ENCODE data around the gene CAV2. TPM values are rescaled to one million over a fixed set of nuclear protein-coding genes. Genes with fewer than 3 reads are reported as not detected.

Gene CAV2
- total and polyA plus RNA-seq, 2 of the 13 experiments (the other 11 are each of a cell fraction or from before 2014, with no cell fraction given), result 0.09 to 0.18 TPM

DNA sequence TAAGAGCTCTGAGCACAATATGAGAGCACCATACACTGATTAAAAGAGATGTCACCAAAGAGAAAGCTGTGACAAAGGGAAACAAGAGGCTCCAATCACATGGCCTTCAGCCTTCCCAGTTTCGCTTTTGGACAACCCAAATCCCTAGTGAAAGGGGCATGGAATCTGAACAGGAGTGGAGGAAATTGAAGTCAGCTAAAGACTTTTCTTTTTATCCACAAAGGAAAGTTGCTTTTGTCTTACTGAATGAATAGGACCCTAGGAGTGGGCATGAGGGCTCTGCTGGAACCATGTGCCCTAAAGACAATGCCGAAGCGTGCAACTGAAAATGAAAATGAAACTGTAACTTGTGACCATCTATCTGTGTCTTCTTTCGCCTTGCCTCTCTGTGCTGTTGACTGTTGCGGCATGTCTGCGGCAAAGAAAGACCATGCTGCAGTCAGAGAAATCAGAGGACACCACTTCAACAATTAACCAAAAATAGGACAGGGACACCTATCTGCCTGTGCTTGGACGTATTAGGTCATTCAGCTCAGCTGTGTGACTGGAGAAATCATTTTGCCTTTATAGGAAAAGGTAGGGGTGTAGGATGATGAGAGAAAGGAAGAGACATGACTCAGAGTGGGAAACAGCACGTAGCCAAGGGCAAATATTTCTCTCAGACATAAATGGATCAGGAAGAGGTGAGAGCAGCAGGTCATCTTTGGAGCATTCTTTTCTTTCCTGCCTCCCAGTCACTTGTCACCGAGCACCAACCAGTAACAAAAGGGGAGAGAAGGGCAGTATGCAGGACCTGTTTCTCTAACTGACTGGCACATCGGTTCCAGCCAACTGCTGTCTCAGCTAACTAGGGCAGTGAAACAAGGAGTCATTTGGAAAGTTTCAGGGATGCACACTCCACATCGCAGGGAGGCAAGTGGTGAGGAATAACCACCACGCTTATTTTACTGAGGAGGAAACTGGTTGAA, 12.3 kb downstream of the CAV2 start (continued):
- TF ChIP-seq MXI1 (IDR thresholded peaks at IDR 0.05; ENCODE audit: borderline replicate concordance, low read depth, low read length) (peak; percentile 39; the same call in 1 of the 3 replicates), CENPX (CRISPR knock-in tag; IDR thresholded peaks at IDR 0.05) (no peak), KAT2B (IDR thresholded peaks at IDR 0.05; ENCODE audit: borderline replicate concordance, low read depth, low read length) (no peak), ZNF180 (CRISPR knock-in tag; IDR thresholded peaks at IDR 0.05; ENCODE audit: borderline replicate concordance, low read depth) (no peak), ZNF451 (CRISPR knock-in tag; IDR thresholded peaks at IDR 0.05) (no peak), PRPF4 (IDR thresholded peaks at IDR 0.05; ENCODE audit: low read depth, low read length, poor library complexity, severe bottlenecking) (no peak), ZNF549 (CRISPR knock-in tag; IDR thresholded peaks at IDR 0.05) (no peak), ELF1 (CRISPR knock-in tag; IDR thresholded peaks at IDR 0.05) (no peak), ZNF292 (CRISPR knock-in tag; IDR thresholded peaks at IDR 0.05; ENCODE audit: borderline replicate concordance, low read depth) (0 out of 2 replicates have a peak, but pooled peaks have one; percentile 15), ZNF383 (CRISPR knock-in tag; IDR thresholded peaks at IDR 0.05; ENCODE audit: borderline replicate concordance) (no peak), SP2 (CRISPR knock-in tag; IDR thresholded peaks at IDR 0.05) (no peak), RCOR2 (CRISPR knock-in tag; IDR thresholded peaks at IDR 0.05) (no peak), AGO2 (optimal IDR thresholded peaks at IDR 0.05; ENCODE audit: low read depth, low read length) (no peak), MED8 (CRISPR knock-in tag; IDR thresholded peaks at IDR 0.05; ENCODE audit: insufficient replicate concordance) (no peak), ZNF530 (CRISPR knock-in tag; IDR thresholded peaks at IDR 0.05; ENCODE audit: low read depth) (no peak), GABPB1 (CRISPR knock-in tag; IDR thresholded peaks at IDR 0.05) (no peak)
- TF ChIP-seq, protein P1, sequence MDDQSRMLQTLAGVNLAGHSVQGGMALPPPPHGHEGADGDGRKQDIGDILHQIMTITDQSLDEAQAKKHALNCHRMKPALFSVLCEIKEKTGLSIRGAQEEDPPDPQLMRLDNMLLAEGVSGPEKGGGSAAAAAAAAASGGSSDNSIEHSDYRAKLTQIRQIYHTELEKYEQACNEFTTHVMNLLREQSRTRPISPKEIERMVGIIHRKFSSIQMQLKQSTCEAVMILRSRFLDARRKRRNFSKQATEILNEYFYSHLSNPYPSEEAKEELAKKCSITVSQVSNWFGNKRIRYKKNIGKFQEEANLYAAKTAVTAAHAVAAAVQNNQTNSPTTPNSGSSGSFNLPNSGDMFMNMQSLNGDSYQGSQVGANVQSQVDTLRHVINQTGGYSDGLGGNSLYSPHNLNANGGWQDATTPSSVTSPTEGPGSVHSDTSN (CRISPR knock-in tag; IDR thresholded peaks at IDR 0.05; ENCODE audit: borderline replicate concordance), result no peak
- TF ChIP-seq, protein P2, sequence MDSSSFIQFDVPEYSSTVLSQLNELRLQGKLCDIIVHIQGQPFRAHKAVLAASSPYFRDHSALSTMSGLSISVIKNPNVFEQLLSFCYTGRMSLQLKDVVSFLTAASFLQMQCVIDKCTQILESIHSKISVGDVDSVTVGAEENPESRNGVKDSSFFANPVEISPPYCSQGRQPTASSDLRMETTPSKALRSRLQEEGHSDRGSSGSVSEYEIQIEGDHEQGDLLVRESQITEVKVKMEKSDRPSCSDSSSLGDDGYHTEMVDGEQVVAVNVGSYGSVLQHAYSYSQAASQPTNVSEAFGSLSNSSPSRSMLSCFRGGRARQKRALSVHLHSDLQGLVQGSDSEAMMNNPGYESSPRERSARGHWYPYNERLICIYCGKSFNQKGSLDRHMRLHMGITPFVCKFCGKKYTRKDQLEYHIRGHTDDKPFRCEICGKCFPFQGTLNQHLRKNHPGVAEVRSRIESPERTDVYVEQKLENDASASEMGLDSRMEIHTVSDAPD (CRISPR knock-in tag; IDR thresholded peaks at IDR 0.05), result no peak
- TF ChIP-seq, protein P3, sequence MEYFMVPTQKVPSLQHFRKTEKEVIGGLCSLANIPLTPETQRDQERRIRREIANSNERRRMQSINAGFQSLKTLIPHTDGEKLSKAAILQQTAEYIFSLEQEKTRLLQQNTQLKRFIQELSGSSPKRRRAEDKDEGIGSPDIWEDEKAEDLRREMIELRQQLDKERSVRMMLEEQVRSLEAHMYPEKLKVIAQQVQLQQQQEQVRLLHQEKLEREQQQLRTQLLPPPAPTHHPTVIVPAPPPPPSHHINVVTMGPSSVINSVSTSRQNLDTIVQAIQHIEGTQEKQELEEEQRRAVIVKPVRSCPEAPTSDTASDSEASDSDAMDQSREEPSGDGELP (IDR thresholded peaks at IDR 0.05; ENCODE audit: borderline replicate concordance, low read depth), result no peak
- TF ChIP-seq, protein P4, sequence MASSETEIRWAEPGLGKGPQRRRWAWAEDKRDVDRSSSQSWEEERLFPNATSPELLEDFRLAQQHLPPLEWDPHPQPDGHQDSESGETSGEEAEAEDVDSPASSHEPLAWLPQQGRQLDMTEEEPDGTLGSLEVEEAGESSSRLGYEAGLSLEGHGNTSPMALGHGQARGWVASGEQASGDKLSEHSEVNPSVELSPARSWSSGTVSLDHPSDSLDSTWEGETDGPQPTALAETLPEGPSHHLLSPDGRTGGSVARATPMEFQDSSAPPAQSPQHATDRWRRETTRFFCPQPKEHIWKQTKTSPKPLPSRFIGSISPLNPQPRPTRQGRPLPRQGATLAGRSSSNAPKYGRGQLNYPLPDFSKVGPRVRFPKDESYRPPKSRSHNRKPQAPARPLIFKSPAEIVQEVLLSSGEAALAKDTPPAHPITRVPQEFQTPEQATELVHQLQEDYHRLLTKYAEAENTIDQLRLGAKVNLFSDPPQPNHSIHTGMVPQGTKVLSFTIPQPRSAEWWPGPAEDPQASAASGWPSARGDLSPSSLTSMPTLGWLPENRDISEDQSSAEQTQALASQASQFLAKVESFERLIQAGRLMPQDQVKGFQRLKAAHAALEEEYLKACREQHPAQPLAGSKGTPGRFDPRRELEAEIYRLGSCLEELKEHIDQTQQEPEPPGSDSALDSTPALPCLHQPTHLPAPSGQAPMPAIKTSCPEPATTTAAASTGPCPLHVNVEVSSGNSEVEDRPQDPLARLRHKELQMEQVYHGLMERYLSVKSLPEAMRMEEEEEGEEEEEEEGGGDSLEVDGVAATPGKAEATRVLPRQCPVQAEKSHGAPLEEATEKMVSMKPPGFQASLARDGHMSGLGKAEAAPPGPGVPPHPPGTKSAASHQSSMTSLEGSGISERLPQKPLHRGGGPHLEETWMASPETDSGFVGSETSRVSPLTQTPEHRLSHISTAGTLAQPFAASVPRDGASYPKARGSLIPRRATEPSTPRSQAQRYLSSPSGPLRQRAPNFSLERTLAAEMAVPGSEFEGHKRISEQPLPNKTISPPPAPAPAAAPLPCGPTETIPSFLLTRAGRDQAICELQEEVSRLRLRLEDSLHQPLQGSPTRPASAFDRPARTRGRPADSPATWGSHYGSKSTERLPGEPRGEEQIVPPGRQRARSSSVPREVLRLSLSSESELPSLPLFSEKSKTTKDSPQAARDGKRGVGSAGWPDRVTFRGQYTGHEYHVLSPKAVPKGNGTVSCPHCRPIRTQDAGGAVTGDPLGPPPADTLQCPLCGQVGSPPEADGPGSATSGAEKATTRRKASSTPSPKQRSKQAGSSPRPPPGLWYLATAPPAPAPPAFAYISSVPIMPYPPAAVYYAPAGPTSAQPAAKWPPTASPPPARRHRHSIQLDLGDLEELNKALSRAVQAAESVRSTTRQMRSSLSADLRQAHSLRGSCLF (CRISPR knock-in tag; IDR thresholded peaks at IDR 0.05; ENCODE audit: borderline replicate concordance), result no peak

All from HepG2 (cell line).